ENCODE measurements around the gene TAF6L. TPM values are rescaled to one million over a fixed set of nuclear protein-coding genes. Genes with fewer than 3 reads are reported as not detected.

TAF6L gene
- total and polyA plus RNA-seq, 8 donors, result 4.6 to 35.0 (median 12.6) TPM

GRCh38 chr11:62832336-62833234 is 61.4 kb downstream of the TAF6L start, which contains the start of gene TEX54:
TSS of gene TEX54 (minus strand) at chr11:62832841.
- Histone ChIP-seq H3K27ac (peak within 1 kb of the TSS; percentile 95 to 99 (median 98)), H3K36me3 (peaks cover 20 to 62% (median 54%) of the 10 kb centered on the region in 4 donors), H3K4me1 (peaks cover 30 to 73% (median 55%) of the 10 kb centered on the region in 4 donors), H3K27me3 (no peaks in the 10 kb centered on the region), H3K9me3 (no peaks in the 10 kb centered on the region), H3K4me3 (peak within 1 kb of the TSS; percentile 67 to 91 (median 84))
- DNase-seq, result peak; percentile 32 to 57
- 7 to 15% (median 11%) methylated on average over 20 to 40 of the region's 40 CpGs for WGBS, 5 donors
- no peak for TF ChIP-seq POLR2AphosphoS5 (IDR thresholded peaks at IDR 0.05)
- TF ChIP-seq EP300 (IDR thresholded peaks at IDR 0.05), result no peak
- TF ChIP-seq POLR2A (IDR thresholded peaks at IDR 0.05), result no peak
- TF ChIP-seq CTCF (IDR thresholded peaks at IDR 0.05), result no peak
- intact Hi-C loops (cut with DNase I; ENCODE audit: low total_unique reads), result loop anchor here (10.0 kb wide), 1 partner anchor 48 kb away; the partner anchor contains the start of gene TMEM179B

GRCh38 chr11:62835336-62835735 is 64.1 kb downstream of the TAF6L start:
- no peak for DNase-seq
- Histone ChIP-seq H3K36me3 (peaks cover 19 to 39% (median 38%) of the 10 kb centered on the region in 4 donors), H3K27ac (peak overlapping the region in 1 of 5 donors; percentile 25), H3K4me1 (peaks cover 32 to 63% (median 45%) of the 10 kb centered on the region in 4 donors), H3K9me3 (no peaks in the 10 kb centered on the region), H3K27me3 (no peaks in the 10 kb centered on the region), H3K4me3 (no peak overlapping the region)
- intact Hi-C loops (cut with DNase I; ENCODE audit: low total_unique reads), result loop anchor here (10.0 kb wide), 1 partner anchor 51 kb away; the partner anchor contains the start of gene TMEM179B
- 82 to 87% (median 83%) methylated on average over 7 to 8 of the region's 8 CpGs for WGBS, 5 donors
- no peak for TF ChIP-seq CTCF (IDR thresholded peaks at IDR 0.05)
- TF ChIP-seq EP300 (IDR thresholded peaks at IDR 0.05), result no peak
- TF ChIP-seq POLR2AphosphoS5 (IDR thresholded peaks at IDR 0.05), result no peak
- no peak for TF ChIP-seq POLR2A (IDR thresholded peaks at IDR 0.05)

Small RNA genes within 50 kb of the gene (small RNA-seq; reads per million reads assigned to genes)
- 0.30 to 0.77 (median 0.46) reads per million in 4 donors for gene MIR6514
- gene RNU6-118P, result 0 reads per million in 4 donors

Other genes starting within 250 kb of the TAF6L start
Only the 30 nearest of the 31 such genes appear.
- gene AHNAK, start 224.6 kb upstream of the TAF6L start, total RNA-seq, result 100 to 1,000 TPM; 550 to 693 (median 622) TPM
- 10 to 100 TPM; 37.4 to 76.8 (median 60.3) TPM for gene AHNAK, start 224.6 kb upstream of the TAF6L start, polyA plus RNA-seq
- 1,000 to 10,000 TPM in 1 of 5 donors, 100 to 1,000 TPM in 4; 671 to 1,412 (median 779) TPM for gene EEF1G, start 197.5 kb upstream of the TAF6L start, total RNA-seq
- 1,000 to 10,000 TPM; 1,415 to 1,760 (median 1,525) TPM for gene EEF1G, start 197.5 kb upstream of the TAF6L start, polyA plus RNA-seq
- 10 to 100 TPM in 3 of 5 donors, 1 to 10 TPM in 2; 6.1 to 36.2 (median 12.3) TPM for gene TUT1, start 179.9 kb upstream of the TAF6L start, total RNA-seq
- 10 to 100 TPM; 13.3 to 18.9 (median 16.3) TPM for gene TUT1, start 179.9 kb upstream of the TAF6L start, polyA plus RNA-seq
- 100 to 1,000 TPM in 1 of 5 donors, 10 to 100 TPM in 4; 53.9 to 110 (median 85.3) TPM for gene MTA2, start 169.5 kb upstream of the TAF6L start, total RNA-seq
- gene MTA2, start 169.5 kb upstream of the TAF6L start, polyA plus RNA-seq, result 10 to 100 TPM; 32.8 to 44.6 (median 34.7) TPM
- 100 to 1,000 TPM in 1 of 5 donors, 10 to 100 TPM in 4; 24.4 to 112 (median 51.8) TPM for gene EML3, start 158.6 kb upstream of the TAF6L start, total RNA-seq
- 10 to 100 TPM; 68.1 to 71.3 (median 69.2) TPM for gene EML3, start 158.6 kb upstream of the TAF6L start, polyA plus RNA-seq
- gene ROM1, start 158.1 kb upstream of the TAF6L start, total RNA-seq, result 1 to 10 TPM in 3 of 5 donors, under 1 TPM in 1, not detected in 1; 0.29 to 5.8 (median 2.8) TPM
- gene ROM1, start 158.1 kb upstream of the TAF6L start, polyA plus RNA-seq, result 10 to 100 TPM in 1 of 3 donors, 1 to 10 TPM in 2; 4.6 to 13.0 (median 5.1) TPM
- gene B3GAT3, start 149.4 kb upstream of the TAF6L start, total RNA-seq, result 10 to 100 TPM in 4 of 5 donors, 1 to 10 TPM in 1; 5.2 to 50.8 (median 13.8) TPM
- 10 to 100 TPM; 18.5 to 38.8 (median 27.6) TPM for gene B3GAT3, start 149.4 kb upstream of the TAF6L start, polyA plus RNA-seq
- 100 to 1,000 TPM in 2 of 5 donors, 10 to 100 TPM in 3; 66.0 to 155 (median 95.5) TPM for gene GANAB, start 124.8 kb upstream of the TAF6L start, total RNA-seq
- gene GANAB, start 124.8 kb upstream of the TAF6L start, polyA plus RNA-seq, result 10 to 100 TPM; 21.4 to 70.7 (median 66.2) TPM
- gene INTS5, start 118.1 kb upstream of the TAF6L start, total RNA-seq, result 10 to 100 TPM in 4 of 5 donors, 1 to 10 TPM in 1; 5.8 to 16.7 (median 15.1) TPM
- 1 to 10 TPM; 5.9 to 7.2 (median 7.2) TPM for gene INTS5, start 118.1 kb upstream of the TAF6L start, polyA plus RNA-seq
- gene C11orf98, start 106.2 kb upstream of the TAF6L start, total RNA-seq, result 10 to 100 TPM in 4 of 5 donors, 1 to 10 TPM in 1; 5.8 to 58.2 (median 27.2) TPM
- gene C11orf98, start 106.2 kb upstream of the TAF6L start, polyA plus RNA-seq, result 100 to 1,000 TPM; 112 to 179 (median 139) TPM
- 1 to 10 TPM in 4 of 5 donors, not detected in 1; 3.5 to 7.6 (median 4.9) TPM for gene CSKMT, start 106.1 kb upstream of the TAF6L start, total RNA-seq
- 10 to 100 TPM in 2 of 3 donors, 1 to 10 TPM in 1; 8.7 to 25.5 (median 19.9) TPM for gene CSKMT, start 106.1 kb upstream of the TAF6L start, polyA plus RNA-seq
- 10 to 100 TPM in 2 of 5 donors, 1 to 10 TPM in 3; 4.2 to 49.8 (median 8.1) TPM for gene UQCC3, start 99.7 kb upstream of the TAF6L start, total RNA-seq
- 10 to 100 TPM; 16.2 to 30.3 (median 20.9) TPM for gene UQCC3, start 99.7 kb upstream of the TAF6L start, polyA plus RNA-seq
- gene LBHD1, start 99.1 kb upstream of the TAF6L start, total RNA-seq, result 10 to 100 TPM in 3 of 5 donors, 1 to 10 TPM in 1, under 1 TPM in 1; 0.45 to 56.6 (median 10.3) TPM
- gene LBHD1, start 99.1 kb upstream of the TAF6L start, polyA plus RNA-seq, result 1 to 10 TPM; 4.9 to 6.8 (median 5.5) TPM
- 100 to 1,000 TPM in 3 of 5 donors, 10 to 100 TPM in 2; 78.6 to 236 (median 151) TPM for gene UBXN1, start 92.3 kb upstream of the TAF6L start, total RNA-seq
- 100 to 1,000 TPM; 113 to 236 (median 194) TPM for gene UBXN1, start 92.3 kb upstream of the TAF6L start, polyA plus RNA-seq
- gene LRRN4CL, start 81.9 kb upstream of the TAF6L start, total RNA-seq, result 10 to 100 TPM in 2 of 5 donors, 1 to 10 TPM in 3; 4.0 to 20.0 (median 8.2) TPM
- gene LRRN4CL, start 81.9 kb upstream of the TAF6L start, polyA plus RNA-seq, result 1 to 10 TPM; 1.6 to 4.6 (median 1.8) TPM
- 100 to 1,000 TPM in 3 of 5 donors, 10 to 100 TPM in 2; 29.9 to 144 (median 110) TPM for gene BSCL2, start 64.0 kb upstream of the TAF6L start, total RNA-seq
- 10 to 100 TPM; 63.4 to 95.9 (median 92.6) TPM for gene BSCL2, start 64.0 kb upstream of the TAF6L start, polyA plus RNA-seq
- gene GNG3, start 63.7 kb upstream of the TAF6L start, total RNA-seq, result not detected
- under 1 TPM in 1 of 3 donors, not detected in 2; 0.75 TPM for gene GNG3, start 63.7 kb upstream of the TAF6L start, polyA plus RNA-seq
- 10 to 100 TPM; 10.3 to 73.5 (median 36.0) TPM for gene HNRNPUL2, start 43.9 kb upstream of the TAF6L start, total RNA-seq
- gene HNRNPUL2, start 43.9 kb upstream of the TAF6L start, polyA plus RNA-seq, result 10 to 100 TPM; 25.1 to 28.6 (median 27.3) TPM
- 10 to 100 TPM in 1 of 5 donors, 1 to 10 TPM in 3, under 1 TPM in 1; 0.89 to 26.6 (median 8.2) TPM for gene TTC9C, start 42.9 kb upstream of the TAF6L start, total RNA-seq
- 10 to 100 TPM; 16.6 to 33.6 (median 26.0) TPM for gene TTC9C, start 42.9 kb upstream of the TAF6L start, polyA plus RNA-seq
- gene ZBTB3, start 17.2 kb upstream of the TAF6L start, total RNA-seq, result 10 to 100 TPM in 2 of 5 donors, 1 to 10 TPM in 2, not detected in 1; 4.2 to 16.5 (median 9.5) TPM
- 1 to 10 TPM; 3.3 to 6.9 (median 3.4) TPM for gene ZBTB3, start 17.2 kb upstream of the TAF6L start, polyA plus RNA-seq
- 10 to 100 TPM in 4 of 5 donors, 1 to 10 TPM in 1; 3.8 to 95.5 (median 23.9) TPM for gene POLR2G, start 9.8 kb upstream of the TAF6L start, total RNA-seq
- 100 to 1,000 TPM in 1 of 3 donors, 10 to 100 TPM in 2; 85.8 to 119 (median 88.7) TPM for gene POLR2G, start 9.8 kb upstream of the TAF6L start, polyA plus RNA-seq
- gene TMEM179B, start 16.0 kb downstream of the TAF6L start, total RNA-seq, result 100 to 1,000 TPM in 1 of 5 donors, 10 to 100 TPM in 3, not detected in 1; 26.1 to 135 (median 85.5) TPM
- 10 to 100 TPM; 28.3 to 68.6 (median 32.1) TPM for gene TMEM179B, start 16.0 kb downstream of the TAF6L start, polyA plus RNA-seq
- gene TMEM223, start 20.6 kb downstream of the TAF6L start, total RNA-seq, result 10 to 100 TPM in 2 of 5 donors, 1 to 10 TPM in 1, under 1 TPM in 1, not detected in 1; 0.89 to 14.9 (median 10.7) TPM
- 10 to 100 TPM; 10.2 to 28.2 (median 17.7) TPM for gene TMEM223, start 20.6 kb downstream of the TAF6L start, polyA plus RNA-seq
- gene NXF1, start 34.0 kb downstream of the TAF6L start, total RNA-seq, result 10 to 100 TPM; 30.7 to 83.5 (median 56.5) TPM
- 100 to 1,000 TPM in 1 of 3 donors, 10 to 100 TPM in 2; 23.5 to 138 (median 49.6) TPM for gene NXF1, start 34.0 kb downstream of the TAF6L start, polyA plus RNA-seq
- 10 to 100 TPM in 4 of 5 donors, 1 to 10 TPM in 1; 8.2 to 48.1 (median 24.2) TPM for gene STX5, start 60.7 kb downstream of the TAF6L start, total RNA-seq
- 10 to 100 TPM; 21.7 to 44.6 (median 29.3) TPM for gene STX5, start 60.7 kb downstream of the TAF6L start, polyA plus RNA-seq
- gene TEX54, start 61.4 kb downstream of the TAF6L start, total RNA-seq, result not detected
- not detected for gene TEX54, start 61.4 kb downstream of the TAF6L start, polyA plus RNA-seq
- 10 to 100 TPM; 27.7 to 57.6 (median 41.2) TPM for gene WDR74, start 68.2 kb downstream of the TAF6L start, total RNA-seq
- gene WDR74, start 68.2 kb downstream of the TAF6L start, polyA plus RNA-seq, result 10 to 100 TPM; 47.2 to 67.9 (median 48.8) TPM
- 100 to 1,000 TPM in 4 of 5 donors, 10 to 100 TPM in 1; 70.7 to 255 (median 141) TPM for gene SLC3A2, start 109.5 kb downstream of the TAF6L start, total RNA-seq
- gene SLC3A2, start 109.5 kb downstream of the TAF6L start, polyA plus RNA-seq, result 100 to 1,000 TPM in 1 of 3 donors, 10 to 100 TPM in 2; 36.0 to 176 (median 51.6) TPM
- 10 to 100 TPM in 1 of 5 donors, 1 to 10 TPM in 2, under 1 TPM in 1, not detected in 1; 0.73 to 19.4 (median 6.6) TPM for gene CHRM1, start 150.0 kb downstream of the TAF6L start, total RNA-seq
- under 1 TPM in 2 of 3 donors, not detected in 1; 0.12 to 0.48 TPM for gene CHRM1, start 150.0 kb downstream of the TAF6L start, polyA plus RNA-seq
- gene SLC22A6, start 213.6 kb downstream of the TAF6L start, total RNA-seq, result not detected
- gene SLC22A6, start 213.6 kb downstream of the TAF6L start, polyA plus RNA-seq, result not detected

Data from stomach (tissue), 9 donors.